Stimulated activated CD8-positive, alpha-beta memory T cell treated with anti-CD3 and anti-CD28 coated beads, Interleukin-15, amount 100 ng/mL, for 24 hours (primary cell): ENCODE results near the gene ROBO2.

Experiments
- DNase-seq: peaks from one replicate; pipeline ENCODE4 v3.0.0-alpha.2; 2020; ENCODE audit warnings: low read depth

Gene ROBO2

GRCh38 chr3:77500721-77501120 lies 460.8 kb downstream of the ROBO2 start:
- no peak for DNase-seq

GRCh38 chr3:77506384-77506783 lies 466.5 kb downstream of the ROBO2 start:
- no peak for DNase-seq

DNA sequence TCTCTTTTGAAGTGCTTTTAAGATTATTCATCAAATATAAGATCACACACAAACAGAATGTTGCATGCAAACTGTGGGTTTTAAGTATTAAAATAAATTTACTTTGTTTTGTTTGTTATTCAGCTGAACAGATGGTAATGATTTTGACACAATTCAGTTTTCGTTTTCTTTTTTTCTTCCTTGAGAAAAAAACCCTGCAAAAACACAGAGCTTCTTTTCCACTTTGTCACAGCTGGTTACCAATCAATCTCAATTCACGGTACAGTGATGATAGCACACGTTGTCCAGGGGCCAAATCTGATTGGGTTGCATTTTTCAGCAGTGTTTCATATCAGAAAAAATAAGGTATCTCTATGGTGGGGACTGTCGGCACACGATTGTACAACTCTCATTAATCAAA lies 473.6 kb downstream of the ROBO2 start:
- DNase-seq, result no peak

- no peak for DNase-seq
These were observed 474.9 kb downstream of the ROBO2 start for GRCh38 chr3:77514766-77515165.

DNA sequence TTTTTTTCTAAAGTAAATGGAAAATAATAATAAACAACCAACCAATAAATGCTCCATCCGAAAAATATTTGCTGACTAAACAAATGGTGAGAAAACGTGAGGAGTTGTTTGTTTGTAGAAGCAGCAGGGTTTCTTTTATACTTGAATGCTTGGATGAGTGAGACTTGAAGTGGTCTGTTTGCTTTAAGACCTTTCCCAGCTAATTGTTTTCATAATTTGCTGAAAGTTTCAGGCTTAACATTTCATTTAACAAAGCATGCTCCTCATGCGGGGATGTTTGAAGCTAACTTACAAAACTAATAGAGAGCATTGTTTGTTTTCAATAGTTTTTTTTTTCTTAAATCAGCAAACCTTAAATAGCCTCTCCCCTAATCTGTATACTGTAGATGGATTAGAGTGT lies 484.6 kb downstream of the ROBO2 start:
- DNase-seq, result no peak

DNA sequence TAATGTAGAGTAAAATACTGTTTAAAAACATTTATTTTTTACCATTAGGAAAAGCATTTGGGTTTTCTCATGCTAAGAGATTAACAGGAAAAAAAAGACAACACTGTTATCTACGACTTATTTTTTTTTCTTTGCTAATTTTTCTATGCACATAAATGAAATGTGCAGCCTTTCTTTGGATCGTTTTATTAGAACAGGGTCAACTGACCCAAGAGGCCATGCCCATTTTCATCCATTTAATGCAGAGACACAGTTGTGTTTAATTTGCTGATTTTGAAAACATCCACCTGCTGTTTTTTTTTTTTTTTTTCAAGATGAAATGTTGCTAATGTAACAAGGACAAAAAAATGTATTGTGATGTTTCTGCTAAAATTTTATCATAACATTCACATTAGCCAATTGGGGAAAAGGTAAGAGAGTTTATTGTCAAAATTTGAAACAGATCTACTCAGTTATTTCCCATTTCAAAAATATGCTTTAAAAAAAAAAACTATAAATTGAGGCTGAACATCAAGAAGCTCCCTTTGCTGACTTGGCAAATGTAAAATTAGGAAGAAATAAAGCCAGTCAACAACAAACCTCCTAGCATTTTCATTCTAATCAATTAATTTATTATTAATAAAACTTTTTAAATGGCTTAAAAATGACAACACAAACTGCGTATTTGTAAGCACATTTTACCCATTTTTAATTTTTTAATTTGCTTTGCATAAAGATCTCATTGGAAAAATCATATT lies 485.2 kb downstream of the ROBO2 start:
- no peak for DNase-seq

DNA sequence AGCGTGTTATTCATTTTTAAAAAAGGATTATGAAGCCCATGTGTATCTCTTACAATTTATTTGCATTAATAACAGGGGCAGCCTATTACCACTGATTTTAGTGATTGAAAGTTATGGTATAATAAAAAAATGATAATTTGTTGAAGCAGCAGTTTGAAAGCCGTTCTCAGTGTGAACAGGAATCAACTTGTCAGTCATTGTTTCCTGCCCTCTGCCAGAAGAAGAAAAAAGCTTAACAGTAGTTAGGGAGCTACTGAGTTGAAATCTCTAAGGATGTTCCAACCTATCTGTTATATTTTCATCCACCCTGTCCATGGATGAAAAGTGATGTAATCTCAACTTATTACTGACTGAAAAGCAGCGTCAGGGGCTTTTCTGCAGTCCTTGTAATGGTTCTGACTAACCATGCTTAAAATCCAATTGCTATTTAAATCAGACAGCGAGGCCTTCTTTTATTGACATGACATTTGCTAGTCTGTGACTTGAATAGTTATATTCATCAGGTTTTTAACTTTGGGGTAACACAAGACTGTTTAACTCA lies 486.7 kb downstream of the ROBO2 start:
- DNase-seq, result no peak

GRCh38 chr3:77529522-77529921 lies 489.6 kb downstream of the ROBO2 start:
- no peak for DNase-seq

DNA sequence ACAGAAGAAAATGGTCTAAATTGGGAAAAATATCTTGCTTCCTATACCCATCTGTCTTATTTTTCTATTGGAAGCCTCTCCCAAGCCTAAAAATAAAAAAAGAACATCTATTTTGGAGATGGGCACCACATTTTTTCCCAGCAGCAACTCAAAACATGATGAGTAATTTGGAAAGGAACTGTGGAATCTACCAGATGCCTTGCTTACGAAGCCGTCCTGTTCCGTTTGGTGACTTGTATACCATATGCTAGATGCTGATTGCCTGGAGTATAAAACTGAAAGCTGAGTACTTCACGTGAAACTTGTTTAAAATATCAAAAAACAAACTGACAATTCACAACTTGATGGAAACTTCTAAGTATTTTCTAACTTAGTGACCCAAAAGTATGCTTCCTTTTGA lies 491.0 kb downstream of the ROBO2 start:
- no peak for DNase-seq

DNA sequence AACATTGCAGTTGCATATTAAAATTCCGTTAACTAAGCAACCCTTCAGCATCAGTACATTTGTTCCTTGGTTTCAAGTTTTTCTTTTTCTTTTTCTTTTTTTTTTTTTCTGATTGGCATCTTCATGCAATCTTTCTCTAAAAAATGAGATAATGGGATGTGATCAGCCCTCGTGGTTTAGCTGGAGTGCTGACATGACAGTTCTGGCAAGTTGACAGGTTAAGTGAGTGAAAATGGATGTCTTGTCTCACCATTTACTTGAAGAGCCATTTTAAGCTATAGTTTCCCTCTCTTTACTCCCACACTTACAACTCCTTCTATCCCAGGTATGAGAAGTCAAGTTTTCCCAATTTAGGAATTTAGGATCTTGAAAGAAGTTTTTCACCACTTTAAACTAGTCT lies 495.2 kb downstream of the ROBO2 start:
- DNase-seq, result no peak

- no peak for DNase-seq
These were observed 496.3 kb downstream of the ROBO2 start for GRCh38 chr3:77536038-77536775.

DNA sequence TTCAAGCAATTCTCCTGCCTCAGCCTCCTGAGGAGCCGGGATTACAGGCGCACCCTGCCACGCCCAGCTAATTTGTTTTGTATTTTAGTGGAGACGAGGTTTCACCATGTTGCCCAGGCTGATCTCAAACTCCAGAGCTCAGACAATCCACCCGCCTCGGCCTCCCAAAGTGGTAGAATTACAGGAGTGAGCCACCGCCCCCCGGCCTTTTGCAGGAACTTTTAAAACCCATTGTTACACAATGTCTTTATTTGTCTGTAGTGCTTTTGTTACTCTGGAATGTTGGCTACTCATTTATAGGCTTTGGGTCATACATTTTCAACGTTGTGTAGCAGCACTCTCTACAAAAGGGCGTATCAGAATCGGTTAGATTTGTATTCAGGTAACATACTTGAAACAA lies 499.1 kb downstream of the ROBO2 start:
- DNase-seq, result no peak

- no peak for DNase-seq
These were observed 499.8 kb downstream of the ROBO2 start for GRCh38 chr3:77539677-77540076.

DNA sequence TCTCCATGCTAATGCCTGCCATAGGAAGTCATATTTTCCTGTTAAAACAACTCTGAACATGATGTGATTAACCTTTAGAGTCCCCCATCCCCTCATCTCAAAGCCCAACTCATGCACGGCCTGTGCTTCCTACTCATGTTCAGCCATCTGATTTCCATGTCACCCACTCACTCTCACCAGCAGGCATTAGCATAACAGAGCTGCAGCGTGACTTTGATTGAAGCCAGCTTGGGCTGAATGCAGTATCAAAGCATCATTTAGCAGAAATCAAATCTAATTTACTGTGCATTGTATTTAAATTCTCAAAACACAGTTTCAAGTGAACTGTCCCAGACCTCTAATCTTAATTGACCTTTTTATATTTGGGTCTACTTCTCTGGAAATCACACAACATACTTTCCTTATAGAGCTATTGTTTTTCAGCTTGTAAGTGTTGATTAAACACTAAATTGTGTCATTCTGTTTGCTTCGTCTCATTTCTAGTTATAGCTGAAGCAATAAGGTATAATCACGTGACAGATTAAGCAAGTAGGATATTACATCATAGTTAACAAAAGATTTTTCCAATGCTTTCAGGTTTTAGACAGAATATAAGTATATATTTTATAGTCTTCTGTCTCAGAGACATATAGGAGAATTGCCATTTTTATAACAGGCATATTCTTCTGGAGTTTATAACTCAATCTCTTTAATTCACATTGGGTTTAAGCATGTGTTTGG lies 501.5 kb downstream of the ROBO2 start:
- no peak for DNase-seq

DNA sequence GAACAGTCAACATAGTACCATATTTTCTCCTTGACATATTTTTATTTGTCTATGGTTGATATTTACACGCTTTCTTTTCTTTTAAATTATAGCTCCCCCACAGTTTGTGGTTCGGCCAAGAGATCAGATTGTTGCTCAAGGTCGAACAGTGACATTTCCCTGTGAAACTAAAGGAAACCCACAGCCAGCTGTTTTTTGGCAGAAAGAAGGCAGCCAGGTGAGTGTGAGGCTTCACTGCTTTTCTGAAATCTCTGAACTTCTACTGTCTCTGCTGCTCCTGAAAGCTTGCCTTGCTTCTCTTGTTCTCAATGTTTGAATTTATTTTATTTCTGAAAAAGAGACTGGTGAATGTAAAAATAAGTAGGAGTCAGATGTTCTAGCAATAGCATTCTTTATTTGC lies 506.3 kb downstream of the ROBO2 start:
- DNase-seq, result no peak

DNA sequence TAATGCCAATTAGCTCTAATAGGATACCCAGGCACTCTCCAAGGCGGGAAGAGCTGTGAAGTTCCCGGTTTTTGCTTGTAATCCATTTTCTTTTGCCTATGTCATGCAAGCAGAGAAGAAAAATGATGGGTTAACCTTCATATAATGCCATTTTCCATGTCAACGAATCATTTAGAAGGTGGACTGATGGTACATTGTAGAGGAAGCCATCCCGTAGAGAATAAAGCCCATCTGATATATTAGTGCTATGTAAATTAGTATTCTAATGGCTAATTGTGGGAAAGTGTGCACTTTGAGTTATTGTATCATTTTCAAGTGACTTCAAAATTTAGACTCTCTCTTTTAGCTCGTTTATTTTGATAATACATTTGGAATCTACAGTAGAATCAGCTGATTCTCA lies 509.1 kb downstream of the ROBO2 start:
- DNase-seq, result no peak

GRCh38 chr3:77553240-77553639 lies 513.3 kb downstream of the ROBO2 start:
- DNase-seq, result no peak

DNA sequence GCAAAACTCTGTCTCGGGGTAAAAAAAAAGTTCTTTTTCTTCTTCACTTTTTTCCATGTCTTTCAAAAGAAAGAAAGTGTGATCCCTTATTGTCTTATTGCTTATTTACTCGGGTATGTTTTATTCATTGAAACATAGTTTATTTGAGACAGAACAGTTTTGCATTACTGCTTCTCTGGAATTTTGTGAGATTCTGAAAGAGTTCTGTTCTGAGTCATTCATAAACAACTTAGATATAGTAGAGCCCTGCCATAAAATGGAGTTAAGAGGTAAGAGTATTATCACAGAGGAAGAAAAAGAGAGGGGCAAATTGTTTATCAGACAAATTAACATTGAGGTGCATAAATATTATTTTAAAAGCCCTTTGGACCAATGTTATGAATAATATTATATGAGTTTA lies 522.2 kb downstream of the ROBO2 start:
- DNase-seq, result no peak

DNA sequence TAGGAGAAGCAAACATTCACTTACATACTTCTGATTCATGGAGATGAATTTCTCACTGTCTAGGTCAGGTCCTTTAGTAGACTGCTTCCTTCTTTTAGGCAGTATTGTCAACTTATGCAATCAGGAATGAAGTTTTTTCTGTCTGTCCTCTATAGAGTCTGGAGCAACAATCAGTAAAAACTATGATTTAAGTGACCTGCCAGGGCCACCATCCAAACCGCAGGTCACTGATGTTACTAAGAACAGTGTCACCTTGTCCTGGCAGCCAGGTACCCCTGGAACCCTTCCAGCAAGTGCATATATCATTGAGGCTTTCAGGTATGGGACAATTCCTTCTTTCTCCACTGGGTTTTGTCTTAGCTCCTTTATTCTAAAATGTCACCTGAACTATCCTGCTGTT lies 523.1 kb downstream of the ROBO2 start:
- DNase-seq, result no peak

- no peak for DNase-seq
These were observed 526.2 kb downstream of the ROBO2 start for GRCh38 chr3:77566055-77566454.

- no peak for DNase-seq
These were observed 532.2 kb downstream of the ROBO2 start for GRCh38 chr3:77571971-77572715.

DNA sequence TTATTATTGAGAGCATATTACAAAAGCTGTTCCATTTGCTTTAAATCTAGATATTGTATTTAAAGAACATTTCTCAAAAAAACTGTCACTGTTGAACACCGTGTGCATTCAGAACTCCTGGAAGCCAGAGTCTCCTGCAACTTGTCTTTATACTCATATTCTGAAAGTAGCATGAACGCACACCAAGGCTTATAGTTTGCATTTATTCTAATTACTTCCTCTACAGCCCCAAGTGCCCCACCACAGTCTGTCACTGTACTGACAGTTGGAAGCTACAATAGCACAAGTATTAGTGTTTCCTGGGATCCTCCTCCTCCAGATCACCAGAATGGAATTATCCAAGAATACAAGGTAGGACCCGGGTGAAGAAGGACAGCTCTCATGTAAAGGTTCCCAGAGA lies 537.4 kb downstream of the ROBO2 start:
- DNase-seq, result no peak
